BLaER1 treated with 17β-estradiol and CSF1 and Interleukin-3, amounts not matched to agents 10 nM and 100 nM (cell line): ENCODE results near the gene THEMIS.

ENCODE experiments used
- H3K27ac ChIP-seq, 11 experiments: shearing (Covaris generic); formaldehyde crosslinking; 2 replicates each; pipeline ENCODE4 v1.8.1; 2022
- H3K27me3 ChIP-seq, 11 experiments: shearing (Covaris generic); formaldehyde crosslinking; 2 replicates each; pipeline ENCODE4 v1.8.1; 2022
- H3K36me3 ChIP-seq, 11 experiments: shearing (Covaris generic); formaldehyde crosslinking; 2 replicates each; pipeline ENCODE4 v1.8.1; 2022
- H3K4me1 ChIP-seq, 10 experiments: shearing (Covaris generic); formaldehyde crosslinking; 2 replicates each; pipeline ENCODE4 v1.8.1; 2022
- H3K4me2 ChIP-seq, 11 experiments: shearing (Covaris generic); formaldehyde crosslinking; 2 replicates each; pipeline ENCODE4 v1.8.1; 2022
- H3K4me3 ChIP-seq, 10 experiments: shearing (Covaris generic); formaldehyde crosslinking; 2 replicates each; pipeline ENCODE4 v1.8.1; 2022
- H3K9ac ChIP-seq, 11 experiments: shearing (Covaris generic); formaldehyde crosslinking; 2 replicates each; pipeline ENCODE4 v1.8.1; 2022
- H3K9me3 ChIP-seq, 11 experiments: shearing (Covaris generic); formaldehyde crosslinking; replicated peaks in 1 of 11; 2 replicates each; pipeline ENCODE4 v1.8.1; 2022
- H4K20me1 ChIP-seq, 11 experiments: shearing (Covaris generic); formaldehyde crosslinking; 2 replicates each; pipeline ENCODE4 v1.8.1; 2022
- Cebpa-rat ChIP-seq, 11 experiments: shearing (Covaris generic); IDR thresholded peaks; 2 replicates each; pipeline ENCODE4 v1.8.1; 2022

THEMIS gene

DNA sequence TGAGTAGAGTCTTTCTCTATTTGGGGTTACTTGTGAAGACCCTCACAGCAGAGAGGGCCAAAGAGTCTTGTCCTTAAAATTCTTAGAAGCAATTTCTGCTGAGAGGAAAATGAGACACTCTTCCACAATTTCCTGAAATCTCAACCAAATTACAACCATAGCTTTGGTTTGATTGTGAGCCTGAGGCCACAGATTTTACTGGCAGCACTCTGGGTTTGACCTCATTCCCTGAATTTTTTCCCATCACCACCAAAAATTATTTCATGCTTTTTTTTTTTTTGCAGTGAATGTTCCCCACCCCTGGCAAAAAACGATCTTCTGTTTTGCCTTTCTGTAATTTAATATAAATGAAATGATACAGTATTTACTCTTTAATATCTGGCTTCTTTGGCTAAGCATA, 125.5 kb downstream of the THEMIS start:
- H3K27ac ChIP-seq, result no peak overlapping the region
- no peak overlapping the region for H3K4me2 ChIP-seq
- H4K20me1 ChIP-seq, result no peaks in the 10 kb centered on the region
- H3K9ac ChIP-seq, result no peak overlapping the region
- H3K27me3 ChIP-seq, result no peaks in the 10 kb centered on the region
- no peaks in the 10 kb centered on the region for H3K9me3 ChIP-seq
- H3K36me3 ChIP-seq, result no peaks in the 10 kb centered on the region
- no peak for TF ChIP-seq Cebpa-rat (IDR thresholded peaks at IDR 0.05)
- peaks cover 0 to 8% (median 0%) of the 10 kb centered on the region in 10 experiments; a peak in 2 of 20 replicates for H3K4me1 ChIP-seq
- no peak overlapping the region for H3K4me3 ChIP-seq

- no peak overlapping the region for H3K9ac ChIP-seq
- TF ChIP-seq Cebpa-rat (IDR thresholded peaks at IDR 0.05), result no peak
- no peak overlapping the region for H3K4me3 ChIP-seq
- H3K9me3 ChIP-seq, result no peaks in the 10 kb centered on the region
- no peak overlapping the region for H3K4me2 ChIP-seq
- no peaks in the 10 kb centered on the region for H4K20me1 ChIP-seq
- no peaks in the 10 kb centered on the region for H3K36me3 ChIP-seq
- no peaks in the 10 kb centered on the region for H3K27me3 ChIP-seq
- no peak overlapping the region for H3K27ac ChIP-seq
- no peaks in the 10 kb centered on the region for H3K4me1 ChIP-seq
Measured at GRCh38 chr6:127768745-127769144, 132.1 kb downstream of the THEMIS start.

DNA sequence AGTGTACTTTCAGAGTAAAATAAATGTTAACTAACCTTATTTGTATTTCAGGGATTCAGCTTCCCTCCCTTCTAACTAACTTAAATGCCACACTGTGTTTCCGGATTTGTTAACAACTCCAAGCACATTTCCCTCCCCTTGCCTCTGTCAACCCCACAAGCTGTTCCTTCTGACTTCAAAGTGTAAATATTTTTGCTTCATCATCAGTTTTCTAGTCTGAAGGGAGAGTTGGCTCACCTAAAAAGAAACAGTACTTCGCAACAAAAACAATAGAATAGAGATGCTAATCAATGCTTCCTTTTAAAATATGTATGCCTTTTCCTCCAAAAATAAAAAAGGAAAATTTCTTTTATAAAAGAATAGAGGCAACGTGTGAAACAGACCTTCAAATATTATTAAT, 132.6 kb downstream of the THEMIS start:
- H4K20me1 ChIP-seq, result no peaks in the 10 kb centered on the region
- no peaks in the 10 kb centered on the region for H3K36me3 ChIP-seq
- no peak overlapping the region for H3K4me2 ChIP-seq
- no peak for TF ChIP-seq Cebpa-rat (IDR thresholded peaks at IDR 0.05)
- no peak overlapping the region for H3K4me3 ChIP-seq
- H3K9me3 ChIP-seq, result no peaks in the 10 kb centered on the region
- H3K27ac ChIP-seq, result no peak overlapping the region
- H3K27me3 ChIP-seq, result no peaks in the 10 kb centered on the region
- no peak overlapping the region for H3K9ac ChIP-seq
- H3K4me1 ChIP-seq, result no peaks in the 10 kb centered on the region

DNA sequence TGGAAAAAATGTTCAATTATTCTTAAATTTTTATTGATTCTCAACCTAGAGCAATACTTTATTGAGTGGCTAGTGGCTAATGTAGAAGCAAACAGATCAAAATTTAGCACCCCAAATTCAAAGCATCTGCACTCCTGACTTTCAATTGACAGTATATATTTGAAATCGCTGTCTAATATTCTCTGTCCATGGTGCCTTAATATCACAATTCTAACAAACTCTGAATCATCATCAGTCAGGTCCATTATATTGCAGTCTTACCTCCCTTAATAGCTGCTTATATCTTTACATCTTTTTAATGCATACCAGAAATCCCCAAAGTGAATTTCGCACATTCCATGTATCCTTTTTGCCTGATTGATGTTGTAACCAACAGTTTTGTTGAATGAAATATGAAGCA, 134.9 kb downstream of the THEMIS start:
- Histone ChIP-seq H3K4me3 (no peak overlapping the region), H3K27ac (no peak overlapping the region), H3K4me1 (no peaks in the 10 kb centered on the region), H3K4me2 (no peak overlapping the region), H3K9me3 (no peaks in the 10 kb centered on the region), H3K27me3 (no peaks in the 10 kb centered on the region), H3K9ac (no peak overlapping the region), H4K20me1 (no peaks in the 10 kb centered on the region), H3K36me3 (no peaks in the 10 kb centered on the region)
- TF ChIP-seq Cebpa-rat (IDR thresholded peaks at IDR 0.05), result no peak

GRCh38 chr6:127762284-127762683, 138.6 kb downstream of the THEMIS start:
- Histone ChIP-seq H3K27ac (no peak overlapping the region), H3K4me3 (no peak overlapping the region), H3K9ac (no peak overlapping the region), H3K4me2 (no peak overlapping the region), H3K27me3 (no peaks in the 10 kb centered on the region), H3K4me1 (no peaks in the 10 kb centered on the region), H4K20me1 (no peaks in the 10 kb centered on the region), H3K9me3 (no peaks in the 10 kb centered on the region), H3K36me3 (no peaks in the 10 kb centered on the region)
- TF ChIP-seq Cebpa-rat (IDR thresholded peaks at IDR 0.05), result no peak

DNA sequence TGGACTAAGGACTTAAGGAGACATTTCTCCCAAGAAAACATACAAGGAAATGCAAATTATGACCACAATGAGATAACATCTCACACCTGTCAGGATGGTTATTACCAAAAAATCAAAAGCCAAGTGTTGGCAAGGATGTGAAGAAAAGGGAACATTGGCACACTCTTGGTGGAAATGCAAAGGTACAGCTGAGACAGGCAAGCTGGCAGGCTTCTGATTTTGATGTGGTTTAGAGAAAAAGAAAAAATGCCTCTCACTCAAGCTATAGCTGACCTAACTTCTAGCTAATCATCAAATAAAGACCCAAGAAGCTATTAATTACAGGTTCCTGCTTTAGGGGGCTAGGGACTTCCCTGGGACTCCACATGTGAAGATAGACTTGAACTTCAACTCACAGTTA, 139.8 kb downstream of the THEMIS start:
- H3K4me3 ChIP-seq, result no peak overlapping the region
- H3K9me3 ChIP-seq, result no peaks in the 10 kb centered on the region; a peak in 2 of 22 replicates
- H3K4me2 ChIP-seq, result no peak overlapping the region
- no peak for TF ChIP-seq Cebpa-rat (IDR thresholded peaks at IDR 0.05)
- H3K4me1 ChIP-seq, result no peaks in the 10 kb centered on the region
- H3K9ac ChIP-seq, result no peak overlapping the region
- no peak overlapping the region for H3K27ac ChIP-seq
- H3K36me3 ChIP-seq, result no peaks in the 10 kb centered on the region
- H4K20me1 ChIP-seq, result no peaks in the 10 kb centered on the region
- H3K27me3 ChIP-seq, result no peaks in the 10 kb centered on the region

DNA sequence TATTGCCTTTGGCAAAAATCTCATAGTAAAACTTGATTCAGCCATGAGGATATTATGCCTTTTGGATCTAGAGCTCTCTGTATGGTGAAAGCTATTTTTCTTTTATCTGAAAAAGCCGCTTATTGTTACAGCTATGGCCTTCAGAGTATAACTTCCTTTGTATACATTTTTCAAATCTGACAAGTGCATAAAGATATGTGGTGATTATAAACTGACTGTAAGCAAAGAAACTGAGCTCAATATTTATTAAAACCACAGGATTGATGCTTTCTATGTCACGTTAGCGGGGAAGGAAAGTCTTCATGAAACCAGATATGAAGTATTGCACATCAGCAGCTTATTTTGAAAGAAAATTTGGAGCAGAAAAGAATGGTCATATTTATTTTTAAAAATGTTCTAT, 151.8 kb downstream of the THEMIS start:
- Histone ChIP-seq H3K4me3 (no peak overlapping the region), H3K9ac (no peak overlapping the region), H3K4me2 (no peak overlapping the region), H3K36me3 (no peaks in the 10 kb centered on the region), H3K27me3 (no peaks in the 10 kb centered on the region), H3K27ac (no peak overlapping the region), H4K20me1 (no peaks in the 10 kb centered on the region), H3K9me3 (no peaks in the 10 kb centered on the region), H3K4me1 (no peaks in the 10 kb centered on the region)
- TF ChIP-seq Cebpa-rat (IDR thresholded peaks at IDR 0.05), result no peak

- no peak for TF ChIP-seq Cebpa-rat (IDR thresholded peaks at IDR 0.05)
- Histone ChIP-seq H3K4me1 (no peaks in the 10 kb centered on the region), H3K4me2 (no peak overlapping the region), H3K4me3 (no peak overlapping the region), H3K36me3 (no peaks in the 10 kb centered on the region), H3K27ac (no peak overlapping the region), H4K20me1 (no peaks in the 10 kb centered on the region), H3K9ac (no peak overlapping the region), H3K9me3 (no peaks in the 10 kb centered on the region), H3K27me3 (no peaks in the 10 kb centered on the region)
Measured at GRCh38 chr6:127748290-127748689, 152.6 kb downstream of the THEMIS start.

DNA sequence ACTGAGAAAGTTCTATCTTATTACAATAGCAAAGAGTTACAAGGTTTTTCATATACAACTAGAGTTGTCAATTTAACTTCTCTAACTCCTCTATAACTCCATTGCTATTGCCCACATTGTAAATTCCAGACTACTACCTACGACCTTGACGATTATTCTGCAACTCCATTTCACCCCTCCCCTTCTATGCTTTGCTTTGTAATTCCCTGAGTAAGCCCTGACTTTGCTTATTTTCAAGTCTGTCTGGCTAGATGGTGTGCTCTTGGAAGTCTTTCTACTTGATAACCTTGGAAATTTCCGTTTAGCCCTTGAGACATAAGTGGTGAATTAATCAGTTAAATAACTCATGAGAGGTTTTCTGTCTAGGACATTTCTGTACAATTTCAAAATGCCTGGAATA, 162.4 kb downstream of the THEMIS start:
- H3K36me3 ChIP-seq, result no peaks in the 10 kb centered on the region
- no peak overlapping the region for H3K4me2 ChIP-seq
- no peaks in the 10 kb centered on the region for H3K4me1 ChIP-seq
- no peak overlapping the region for H3K4me3 ChIP-seq
- H3K9ac ChIP-seq, result no peak overlapping the region
- no peak overlapping the region for H3K27ac ChIP-seq
- no peak for TF ChIP-seq Cebpa-rat (IDR thresholded peaks at IDR 0.05)
- H3K9me3 ChIP-seq, result no peaks in the 10 kb centered on the region
- H4K20me1 ChIP-seq, result no peaks in the 10 kb centered on the region
- H3K27me3 ChIP-seq, result no peaks in the 10 kb centered on the region

- Histone ChIP-seq H3K4me1 (no peaks in the 10 kb centered on the region), H3K4me2 (no peak overlapping the region), H4K20me1 (no peaks in the 10 kb centered on the region), H3K36me3 (no peaks in the 10 kb centered on the region), H3K27ac (no peak overlapping the region), H3K4me3 (no peak overlapping the region), H3K27me3 (no peaks in the 10 kb centered on the region), H3K9me3 (no peaks in the 10 kb centered on the region), H3K9ac (no peak overlapping the region; a peak in 1 of 22 replicates)
- no peak for TF ChIP-seq Cebpa-rat (IDR thresholded peaks at IDR 0.05)
Measured at GRCh38 chr6:127737768-127738167, 163.1 kb downstream of the THEMIS start.

DNA sequence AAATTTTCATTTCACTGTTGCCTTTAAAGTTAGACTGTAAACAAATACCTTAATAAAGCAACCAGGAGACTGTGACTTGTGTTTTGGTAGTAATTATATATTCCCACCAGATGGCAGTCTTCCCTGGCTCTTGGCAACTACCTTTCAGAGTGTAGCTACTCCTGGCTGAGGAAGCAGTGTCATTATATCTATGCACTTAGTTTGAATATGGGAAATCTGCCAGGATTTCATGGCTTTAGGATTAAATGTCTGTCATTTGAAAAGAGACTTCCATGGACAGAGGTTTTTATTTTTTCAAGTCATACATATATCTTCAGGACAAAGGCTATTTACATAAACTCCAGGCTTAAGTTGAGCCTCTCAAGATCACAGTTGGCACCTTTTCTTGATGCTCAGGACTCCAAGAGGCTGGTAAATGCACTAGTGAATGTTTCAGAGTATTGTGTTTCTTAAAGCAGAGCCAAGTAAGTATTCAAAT, 163.8 kb downstream of the THEMIS start:
- Histone ChIP-seq H3K4me3 (no peak overlapping the region), H3K4me2 (no peak overlapping the region), H3K27me3 (no peaks in the 10 kb centered on the region), H3K9me3 (no peaks in the 10 kb centered on the region), H3K4me1 (no peaks in the 10 kb centered on the region), H4K20me1 (no peaks in the 10 kb centered on the region), H3K27ac (no peak overlapping the region), H3K36me3 (no peaks in the 10 kb centered on the region), H3K9ac (no peak overlapping the region)
- no peak for TF ChIP-seq Cebpa-rat (IDR thresholded peaks at IDR 0.05)
